ENCODE measurements around the gene NBEA.

Gene NBEA

DNA sequence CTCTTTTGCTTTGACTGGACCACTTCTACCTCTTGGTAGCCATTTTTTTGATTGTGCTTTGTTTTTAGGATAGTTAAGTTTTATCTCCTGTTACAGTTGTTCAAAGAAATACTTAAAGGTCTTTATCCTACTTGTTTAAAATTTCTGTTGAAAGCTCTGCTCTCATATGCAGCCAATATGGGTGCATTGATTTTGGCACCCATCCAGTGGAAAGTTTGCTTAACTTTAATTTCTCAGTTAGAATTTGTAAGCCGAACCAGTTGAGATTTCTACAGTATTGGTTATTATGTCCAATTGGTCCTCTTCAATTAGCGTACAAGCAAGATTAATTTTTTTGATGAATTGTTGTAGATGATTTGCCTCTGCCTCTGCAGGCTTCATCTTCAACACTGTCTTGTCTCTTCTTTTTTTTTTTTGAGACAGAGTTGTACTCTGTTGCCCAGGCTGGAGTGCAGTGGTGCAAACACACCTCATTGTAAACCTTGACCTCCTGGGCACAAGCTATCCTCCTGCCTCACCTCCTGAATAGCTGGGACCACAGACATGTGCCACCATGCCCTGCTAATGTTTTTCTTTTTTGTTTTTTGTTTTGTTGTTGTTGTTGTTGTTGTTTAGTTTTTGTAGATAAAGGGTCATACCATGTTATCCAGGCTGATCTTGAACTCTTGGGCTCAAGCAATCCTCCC, 469.1 kb downstream of the NBEA start:
- no peak for DNase-seq

DNA sequence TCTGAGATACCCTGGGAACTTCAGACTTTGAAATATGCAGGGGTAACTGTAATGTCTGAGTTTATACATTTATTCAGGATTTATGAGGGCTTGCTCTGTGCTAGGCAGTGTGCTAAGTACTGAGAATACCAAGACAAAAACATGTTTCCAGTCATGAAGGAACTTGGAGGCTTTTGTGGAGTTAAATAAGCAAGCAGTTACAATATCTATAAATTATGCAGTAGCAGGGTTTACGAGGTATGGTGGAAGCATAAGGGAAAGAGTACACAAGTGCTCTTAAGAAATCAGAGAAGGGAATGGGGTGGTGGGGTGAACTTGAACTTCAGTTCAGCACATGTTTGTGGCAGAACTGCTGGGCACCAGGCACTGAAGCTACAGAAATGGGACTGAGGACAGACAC, 506.4 kb downstream of the NBEA start:
- no peak for DNase-seq

DNA sequence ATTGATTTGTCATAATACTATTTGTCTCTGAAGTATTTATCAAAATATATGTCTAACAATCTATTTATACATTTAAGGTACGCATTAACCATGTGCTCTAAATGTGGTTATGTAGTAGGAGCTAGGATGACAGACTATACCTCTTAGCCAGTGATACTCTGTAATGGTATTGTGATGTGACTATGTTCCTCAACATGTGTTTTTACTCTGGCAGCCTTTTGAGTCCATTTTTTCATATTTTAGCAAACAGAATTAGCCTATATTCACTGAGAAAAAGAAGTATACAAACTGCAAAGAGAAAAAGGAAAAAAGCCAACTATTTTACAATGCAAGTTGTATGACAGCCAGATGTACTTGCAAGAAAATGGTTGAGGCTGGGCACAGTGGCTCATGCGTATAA, 507.8 kb downstream of the NBEA start:
- DNase-seq: no peak

DNA sequence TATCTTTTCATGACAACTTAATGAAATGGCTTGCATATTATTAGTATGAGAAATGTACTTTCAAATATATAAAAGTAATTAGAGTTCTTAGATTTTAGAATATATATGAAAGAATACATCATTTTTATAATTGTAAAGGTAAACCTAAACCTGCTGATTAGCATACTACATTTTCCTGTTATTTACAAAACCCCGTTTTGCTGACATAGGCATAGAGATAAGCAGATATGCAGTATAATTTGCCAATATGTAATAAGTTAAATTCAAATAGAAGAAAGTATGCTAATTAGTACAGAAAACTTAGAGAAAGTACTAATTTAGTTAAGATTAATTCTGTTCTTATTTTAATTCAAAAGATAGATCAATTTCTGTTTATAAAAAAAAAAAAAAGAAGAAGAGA, 513.0 kb downstream of the NBEA start:
- no peak for DNase-seq

DNA sequence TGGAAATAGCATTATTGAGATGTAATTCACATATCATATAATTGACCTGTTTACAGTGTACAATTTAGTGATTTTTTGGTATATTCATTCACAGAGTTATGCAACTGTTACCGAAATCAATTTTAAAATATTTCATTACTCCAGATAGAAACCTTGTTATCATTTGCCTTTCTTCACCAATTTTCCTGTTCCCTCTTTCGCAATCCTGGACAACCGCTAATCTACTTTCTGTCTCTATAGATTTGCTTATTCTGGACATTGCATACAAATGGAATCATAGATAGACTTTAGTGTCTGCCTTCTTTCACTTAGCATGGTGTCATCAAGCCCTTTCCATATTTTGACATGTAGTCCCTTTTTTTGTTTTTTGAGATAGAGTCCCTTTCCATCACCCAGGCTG, 515.2 kb downstream of the NBEA start:
- DNase-seq: no peak

DNA sequence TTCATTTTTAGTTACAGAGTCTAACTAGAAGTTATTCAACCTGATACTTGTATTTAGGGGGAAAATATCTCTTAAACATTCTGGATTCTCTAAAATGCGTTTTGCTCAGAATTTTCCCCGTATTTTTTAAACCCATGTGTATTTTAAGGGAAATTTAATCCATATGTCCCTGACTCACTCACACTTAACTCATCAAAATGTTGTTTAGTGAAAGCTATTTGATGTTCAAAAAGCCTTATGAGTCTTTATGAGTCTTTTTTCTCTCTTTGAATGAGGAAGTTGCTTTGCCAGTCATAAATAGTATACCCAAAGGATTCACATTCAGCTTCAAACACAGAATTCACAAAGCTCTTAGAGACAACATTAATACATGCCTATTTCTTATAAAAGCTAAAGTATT, 518.0 kb downstream of the NBEA start:
- no peak for DNase-seq

- DNase-seq: no peak
Observed at GRCh38 chr13:35465371-35465770, 523.3 kb downstream of the NBEA start.

DNA sequence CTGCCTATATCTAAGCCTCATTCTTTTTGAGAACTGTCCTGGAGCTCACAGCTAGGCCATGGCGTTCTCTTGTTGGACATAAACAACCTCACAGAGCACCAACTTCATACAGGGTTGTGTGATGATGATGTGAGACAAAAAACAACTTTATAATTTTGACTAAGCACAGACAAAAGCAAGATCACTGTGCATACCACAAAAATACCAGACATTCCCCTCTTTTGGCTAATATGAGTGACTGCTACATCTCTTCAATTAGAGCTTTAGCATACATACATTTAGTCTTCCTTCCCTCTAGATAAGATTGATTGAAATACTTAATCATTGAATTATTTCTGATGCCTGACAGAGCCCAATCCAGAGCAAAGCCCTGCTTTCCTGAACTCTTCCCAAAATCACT, 526.1 kb downstream of the NBEA start:
- no peak for DNase-seq

DNA sequence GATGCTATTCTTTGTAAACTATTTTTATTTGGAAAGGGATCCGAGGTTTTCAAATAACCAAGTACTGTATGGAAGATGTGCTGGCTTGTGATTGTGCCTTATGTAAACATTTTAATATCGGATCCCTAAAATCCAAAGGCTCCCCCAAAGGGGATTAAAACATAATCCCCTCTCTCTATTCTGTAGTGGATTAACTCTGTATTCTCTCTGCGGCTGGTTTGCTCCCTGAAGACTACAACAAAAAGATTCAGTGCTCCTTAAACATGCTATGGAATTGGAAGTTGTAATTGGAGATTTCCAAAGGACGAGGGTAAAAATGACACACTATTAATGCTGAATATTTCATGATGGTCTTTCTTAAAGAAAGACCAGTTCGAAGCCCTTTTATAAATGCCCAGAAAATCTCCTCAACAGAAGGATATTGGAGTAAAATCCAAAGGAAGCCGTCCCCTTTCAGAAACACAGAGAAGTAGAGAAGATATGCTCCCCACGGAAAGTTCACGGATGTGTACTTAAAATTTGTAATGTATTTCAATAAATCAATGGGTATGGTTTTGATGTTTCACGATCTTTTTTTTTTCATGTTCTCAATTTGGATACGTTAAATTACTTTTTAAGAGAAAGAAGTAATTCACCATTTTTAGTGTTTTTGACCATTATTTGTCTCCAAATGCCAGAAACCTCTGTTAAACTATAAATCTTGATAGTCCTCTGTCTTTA, 527.9 kb downstream of the NBEA start:
- no peak for DNase-seq

DNA sequence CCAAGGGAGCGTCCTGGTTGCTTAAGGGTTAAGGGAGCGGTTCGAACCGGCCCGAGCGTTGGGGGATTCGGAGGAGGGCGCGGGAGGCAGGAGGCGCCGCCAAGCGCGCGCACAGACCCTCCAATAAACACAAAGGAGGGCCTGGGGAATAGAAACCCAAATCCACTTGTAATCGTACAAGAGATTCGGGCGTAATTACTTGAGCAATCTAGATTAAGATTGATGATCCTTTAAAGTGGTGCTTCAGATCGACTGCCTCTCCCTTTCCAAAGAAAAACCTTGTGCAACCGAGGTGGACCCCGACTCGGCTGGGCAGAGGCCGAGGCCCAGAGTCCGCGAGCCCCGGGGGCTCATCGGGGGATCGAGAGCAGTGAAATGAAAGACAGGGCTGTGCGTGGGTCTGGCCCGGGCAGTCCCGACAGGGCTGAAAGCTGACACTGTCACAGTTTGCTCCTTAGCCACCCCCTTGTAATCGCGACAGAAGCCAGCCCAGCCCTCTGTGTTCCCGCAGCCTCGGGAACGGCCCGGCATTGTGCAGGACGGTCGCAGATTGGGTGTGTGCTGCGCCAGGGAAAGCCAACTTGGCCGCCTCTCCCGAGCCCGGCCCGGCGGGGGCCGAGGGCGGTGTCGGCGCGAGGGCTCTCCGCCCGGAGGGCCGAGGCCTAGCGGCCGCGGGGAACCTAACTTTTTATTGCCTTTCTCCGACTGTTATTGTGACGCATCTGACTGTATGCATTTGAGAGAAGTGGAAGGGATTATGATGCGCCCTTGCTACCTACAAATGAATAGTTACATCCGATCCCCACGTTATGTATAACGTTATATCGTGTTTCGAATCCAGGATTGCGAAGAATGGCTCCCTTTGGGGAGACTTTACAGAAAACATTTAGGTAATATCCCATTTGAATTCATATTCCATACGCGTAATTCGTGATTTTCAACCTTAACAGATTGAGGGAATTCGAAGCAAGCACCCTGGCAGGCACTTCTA, 528.9 kb downstream of the NBEA start:
- DNase-seq: peak; percentile 80

GRCh38 chr13:35471706-35472322, 529.7 kb downstream of the NBEA start:
- no peak for DNase-seq

GRCh38 chr13:35472323-35472881, 530.3 kb downstream of the NBEA start:
- DNase-seq: no peak

DNA sequence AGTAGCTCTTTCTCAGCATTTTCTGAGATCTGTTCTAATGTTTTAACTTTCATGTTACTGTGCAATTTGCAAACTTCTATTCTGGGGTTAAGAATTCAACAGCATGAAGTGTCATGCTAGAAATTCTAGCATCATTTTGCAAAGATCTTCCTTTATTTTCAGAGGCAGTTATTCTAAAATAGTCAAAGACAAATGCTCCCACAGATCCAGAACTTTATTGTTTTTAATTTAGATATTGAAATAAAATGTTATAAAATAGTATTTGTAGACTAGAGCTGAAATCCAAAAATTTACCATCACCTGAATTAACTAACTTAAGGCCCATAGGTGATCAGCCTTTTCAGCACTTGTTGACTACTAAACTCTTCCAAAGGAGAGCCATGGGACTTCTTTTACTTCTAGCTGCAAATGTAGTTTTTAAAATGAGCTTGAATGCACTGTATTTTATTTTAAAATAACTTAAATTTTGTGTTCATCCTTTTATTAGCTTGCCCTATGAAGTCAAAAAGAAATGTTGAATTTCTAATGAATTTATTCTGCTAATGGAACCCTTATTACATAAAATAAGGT, 531.2 kb downstream of the NBEA start:
- DNase-seq: no peak

DNA sequence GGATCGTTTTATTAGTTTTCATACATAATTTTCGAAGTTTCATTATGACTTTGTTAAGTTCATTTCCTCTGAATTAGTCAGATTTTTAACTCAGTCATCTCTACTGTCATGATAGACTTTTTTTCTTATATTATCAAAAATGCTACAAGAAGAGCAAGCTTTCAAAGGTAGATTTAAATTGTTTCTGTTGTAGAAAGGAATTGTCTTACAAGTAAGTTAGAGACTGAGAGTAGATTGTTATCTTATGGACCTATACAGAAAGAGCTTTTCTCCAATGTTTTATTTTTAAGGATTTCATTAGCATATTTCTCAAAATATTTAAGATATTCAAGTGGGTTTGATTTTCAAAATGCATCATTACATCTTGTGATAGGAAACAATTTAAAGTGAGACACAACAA, 531.7 kb downstream of the NBEA start:
- DNase-seq: no peak

- no peak for DNase-seq
Observed at GRCh38 chr13:35474496-35475211, 532.6 kb downstream of the NBEA start.

GRCh38 chr13:35475212-35475959, 533.3 kb downstream of the NBEA start:
- peak; percentile 73 for DNase-seq

DNA sequence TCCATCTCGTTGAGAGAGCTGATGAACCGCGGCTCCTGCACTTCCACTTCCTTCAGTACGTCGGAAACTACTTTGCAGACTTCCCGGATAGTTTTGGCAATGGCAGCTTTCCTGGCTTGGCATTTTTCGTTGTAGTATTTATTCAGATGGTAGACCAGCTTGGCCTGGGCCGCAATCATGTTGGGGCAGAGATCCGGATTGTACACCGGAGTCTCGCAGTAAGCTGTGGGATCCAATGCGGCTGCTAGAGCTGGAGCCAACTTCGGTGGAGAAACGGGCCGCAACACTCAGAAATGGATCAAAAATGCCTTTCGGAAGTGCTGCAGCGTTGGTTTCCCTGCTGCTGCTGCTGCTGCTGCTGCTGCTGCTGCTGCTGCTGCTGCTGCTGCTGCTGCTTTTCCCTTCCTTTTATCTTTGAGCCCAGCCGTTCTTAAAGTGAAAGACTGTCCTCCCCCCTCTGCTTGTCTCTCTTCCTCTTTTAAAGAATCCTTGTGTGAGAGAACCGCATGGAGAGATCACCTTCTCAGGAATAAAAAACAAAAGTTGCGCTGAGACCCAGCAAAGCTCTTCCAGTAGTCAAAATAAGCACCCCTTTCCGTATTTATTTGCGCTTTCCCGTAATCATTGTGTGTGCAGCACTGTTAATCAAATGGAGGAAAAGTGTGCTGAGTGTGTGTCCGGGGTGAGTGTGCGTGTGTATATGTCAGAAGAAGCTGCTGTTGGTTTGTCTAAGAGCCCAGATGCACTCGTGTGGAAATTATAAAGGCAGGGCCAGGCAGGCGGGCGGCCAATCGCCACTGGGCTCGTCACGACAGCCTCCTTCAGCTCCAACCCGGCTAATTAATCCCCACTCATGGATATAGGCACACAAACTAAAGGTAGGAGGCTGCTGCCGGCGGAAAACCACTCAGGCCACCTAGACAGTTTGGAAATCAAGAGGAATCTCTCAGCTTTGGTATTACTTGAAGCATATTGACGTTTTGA, 534.2 kb downstream of the NBEA start, which contains the start of gene MAB21L1:
Gene MAB21L1, minus strand, starts transcription at position 730 of the 984 bp plus-strand sequence. Its CDS starts 551 bp downstream, at position 179.
- DNase-seq: peak; percentile 70

DNA sequence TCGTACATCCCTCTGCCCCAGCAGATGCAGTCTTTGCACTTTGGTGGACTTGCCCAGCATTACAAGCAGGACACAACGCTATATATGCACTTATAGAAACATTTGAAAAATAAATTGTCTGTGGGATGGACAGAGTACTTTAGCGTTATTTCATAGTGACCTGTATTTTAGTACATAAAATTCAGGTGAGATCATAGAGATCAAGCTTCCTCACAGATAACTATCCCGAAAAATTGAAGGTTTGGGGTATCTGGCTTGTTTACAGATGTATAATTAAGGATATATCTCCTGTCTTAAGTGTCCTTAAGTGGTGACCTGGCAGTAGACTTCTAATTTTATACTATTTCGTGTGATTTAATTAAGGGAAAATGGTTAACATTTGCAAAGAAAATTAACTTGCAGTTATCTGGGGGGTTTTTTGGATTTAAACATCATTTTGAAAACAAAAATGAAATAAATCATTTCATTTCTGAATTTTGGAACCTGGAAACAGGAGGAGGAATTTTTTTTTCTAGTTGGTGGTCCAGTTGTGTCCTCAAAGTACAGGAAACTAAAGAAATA, 535.4 kb downstream of the NBEA start:
- DNase-seq: no peak
